H1 (cell line): Measurements from ENCODE around the gene PTH1R. TPM values are rescaled to one million over a fixed set of nuclear protein-coding genes. Genes with fewer than 3 reads are reported as not detected.

ENCODE experiments used
- CEBPB ChIP-seq: IDR thresholded peaks from 2 replicates; pipeline ENCODE4 v1.6.1; 2012; ENCODE audit warnings: low read depth, low read length
- CHD7 ChIP-seq: fragments of 300-600 bp; sonication (generic); IDR thresholded peaks from 2 replicates; pipeline ENCODE4 v1.7.1; 2012; ENCODE audit warnings: low read length, moderate library complexity, mild to moderate bottlenecking, inconsistent platforms; ENCODE audit not compliant: insufficient replicate concordance
- HDAC6 ChIP-seq: IDR thresholded peaks from one replicate; pipeline ENCODE4 v1.7.1; 2012; ENCODE audit warnings: low read depth, mild to moderate bottlenecking, inconsistent platforms, low read length, moderate library complexity
- JUND ChIP-seq: IDR thresholded peaks from 2 replicates; pipeline ENCODE4 v1.6.1; 2011; ENCODE audit warnings: mild to moderate bottlenecking, improper control_type of control experiment, low read length
- POLR2AphosphoS5 ChIP-seq: IDR thresholded peaks from 2 replicates; pipeline ENCODE4 v1.6.1; 2011; ENCODE audit warnings: low read depth, low read length
- RXRA ChIP-seq: IDR thresholded peaks from 2 replicates; pipeline ENCODE4 v1.6.1; 2011; ENCODE audit warnings: low read depth, mild to moderate bottlenecking, low read length, moderate library complexity; ENCODE audit not compliant: insufficient read depth
- polyA plus RNA-seq, 7 experiments: library from polyadenylated mRNA; depleted of rRNA in 3 of 7; stranded (reverse) in 5 of 7; unstranded in 2 of 7; fragments of >200 nt in 5 of 7; fragments of 200-250 nt in 2 of 7; gene quantifications; 1 replicate in 5 of 7; 2 replicates in 1 of 7; 4 replicates in 1 of 7; pipeline versions ENCODE4 v1.2.1 to v1.2.3, GENCODE V29; 2011 to 2013; ENCODE audit warnings: missing spikeins in 2 of 7, mixed read lengths in 2 of 7
- total RNA-seq: library from RNA; stranded (reverse); fragmentation: NEBNext Ultra II Directional; extraction: Animal tissue kit (Norgen Biotek cat#: 25700); gene quantifications from 2 replicates; pipeline ENCODE4 v1.2.1, GENCODE V29; 2021

PTH1R gene
- total and polyA plus RNA-seq, 2 of the 8 experiments (the other 6 are each of a cell fraction or from before 2014, with no cell fraction given) = 0.57 to 1.5 TPM

GRCh38 chr3:46928282-46928681 is 50.8 kb downstream of the PTH1R start (continued):
- TF ChIP-seq POLR2AphosphoS5 (no peak), JUND (no peak), HDAC6 (no peak), CEBPB (no peak), RXRA (no peak), CHD7 (no peak)
- TF ChIP-seq, all 59 proteins: peak for 0
